Activated CD8-positive, alpha-beta memory T cell treated with anti-CD3 and anti-CD28 coated beads, Interleukin-2, amount 50 U/mL, for 4 hours (primary cell): ENCODE results near the gene UGT1A9.
"Not testable (repeated sequence)": the region's sequence is repeated elsewhere in the genome, so short reads cannot be mapped to it uniquely, and the experiment has no call there.

Experiments used
- DNase-seq: peaks from one replicate; pipeline ENCODE4 v3.0.0-alpha.2; 2020

Gene UGT1A9

GRCh38 chr2:233671290-233672161 is at the start of gene UGT1A9:
TSS of gene UGT1A9 (plus strand) at chr2:233671898. CDS start at chr2:233671935, 37 bp downstream.
- no peak for DNase-seq

- DNase-seq, result no peak
Observed at GRCh38 chr2:233627331-233628025, 44.2 kb upstream of the UGT1A9 start.

GRCh38 chr2:233636306-233636705 is 35.4 kb upstream of the UGT1A9 start, which contains the start of gene UGT1A10:
TSS of gene UGT1A10 (plus strand) at chr2:233636448. CDS start at chr2:233636523, 75 bp downstream.
- not testable (repeated sequence) for DNase-seq

DNA sequence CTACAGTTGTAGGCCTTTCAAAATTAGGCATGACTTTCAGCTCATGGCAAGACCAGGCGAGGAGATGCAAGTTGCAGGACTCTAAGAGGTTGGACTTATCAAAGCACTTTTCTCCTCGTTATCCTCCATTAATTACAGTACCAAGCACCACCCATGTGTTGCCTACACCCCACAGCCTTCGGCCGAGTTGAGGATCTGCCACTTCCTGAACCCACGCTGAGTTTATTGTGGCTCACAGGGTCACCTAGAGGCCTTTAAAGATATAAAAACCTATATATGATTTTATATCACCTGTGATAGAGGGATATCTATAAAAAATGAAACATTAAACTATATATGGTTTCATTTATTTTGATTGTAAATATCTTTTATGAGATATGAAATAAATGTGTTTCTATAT is 32.9 kb upstream of the UGT1A9 start:
- no peak for DNase-seq

- DNase-seq, result no peak
Observed at GRCh38 chr2:233639860-233640259, 31.8 kb upstream of the UGT1A9 start.

DNA sequence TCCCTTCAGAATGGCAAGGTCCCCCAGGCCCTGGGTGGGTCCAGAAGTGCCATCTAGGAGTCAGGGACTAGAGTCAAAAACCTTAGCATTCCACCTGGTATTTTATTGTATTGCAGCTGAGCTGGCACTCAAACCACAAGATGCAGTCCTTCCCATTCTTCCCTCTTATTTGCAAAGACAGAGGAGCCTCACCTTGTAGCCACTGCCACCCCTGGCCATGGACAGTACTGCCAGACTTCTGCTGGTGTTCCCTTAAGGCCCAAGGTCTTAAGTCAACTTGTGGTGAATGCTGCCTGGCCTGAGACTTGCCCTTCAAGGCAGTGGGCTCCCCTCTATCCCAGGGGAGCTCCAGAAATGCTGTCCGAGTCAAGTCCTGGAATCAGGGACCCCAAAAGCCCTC is 28.6 kb upstream of the UGT1A9 start:
- DNase-seq, result no peak

- not testable (repeated sequence) for DNase-seq
Observed at GRCh38 chr2:233646033-233646432, 25.7 kb upstream of the UGT1A9 start.

DNA sequence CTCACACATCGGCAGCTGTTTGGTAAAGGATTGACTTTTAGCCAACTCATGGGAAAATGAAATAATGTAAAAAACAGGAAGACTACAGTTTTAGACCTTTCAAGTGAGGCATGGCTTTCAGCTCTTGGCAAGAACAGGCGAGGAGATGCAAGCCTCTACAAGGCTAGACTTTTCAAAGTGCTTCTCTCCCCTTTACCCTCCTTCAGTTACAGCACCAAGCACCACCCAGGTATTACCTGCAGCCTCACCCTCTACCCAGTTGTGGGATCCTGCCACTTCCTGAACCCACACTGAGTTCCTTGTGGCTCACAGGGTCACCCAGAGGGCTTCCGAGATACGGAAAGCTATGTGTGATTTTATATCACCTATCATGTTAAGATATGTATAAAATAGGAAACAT is 20.7 kb upstream of the UGT1A9 start:
- DNase-seq, result no peak

GRCh38 chr2:233651430-233651829 is 20.3 kb upstream of the UGT1A9 start:
- DNase-seq, result no peak

DNA sequence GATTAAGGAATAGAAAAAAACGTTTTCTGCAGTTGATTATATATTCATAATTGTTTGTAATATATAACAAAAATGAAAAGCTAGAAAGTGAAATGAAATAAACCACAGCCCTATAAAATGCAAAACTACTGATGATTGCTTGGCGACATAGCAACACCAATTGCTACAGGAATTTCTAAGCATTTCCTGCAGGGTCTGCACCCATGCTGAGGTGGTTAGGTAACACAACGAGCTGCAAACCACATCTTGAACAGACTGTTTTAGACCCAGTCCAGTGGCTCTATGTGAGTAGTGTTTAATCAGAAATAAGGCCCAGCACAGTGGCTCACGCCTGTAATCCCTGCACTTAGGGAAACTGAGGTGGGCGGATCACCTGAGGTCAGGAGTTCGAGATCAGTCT is 17.2 kb upstream of the UGT1A9 start:
- no peak for DNase-seq

DNA sequence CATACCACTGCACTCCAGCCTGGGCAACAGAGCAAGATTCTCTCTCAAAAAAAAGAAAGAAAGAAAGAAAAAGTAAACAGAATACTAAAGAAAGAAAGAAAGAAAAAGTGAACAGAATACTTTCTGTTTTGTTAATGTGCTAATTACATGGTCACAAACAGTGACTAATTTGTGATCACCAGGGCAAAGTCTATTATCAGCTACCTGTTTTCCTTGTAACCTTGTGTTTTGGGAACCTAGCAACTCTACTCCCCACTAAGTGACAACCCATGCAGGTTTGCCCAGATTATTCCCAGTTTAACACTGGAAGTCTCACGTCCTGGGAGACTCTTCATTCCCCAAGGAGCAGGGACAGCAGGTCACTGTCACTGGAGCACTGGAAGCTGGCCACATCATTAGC is 16.7 kb upstream of the UGT1A9 start:
- no peak for DNase-seq

GRCh38 chr2:233655943-233656342 is 15.8 kb upstream of the UGT1A9 start:
- not testable (repeated sequence) for DNase-seq

- no peak for DNase-seq
Observed at GRCh38 chr2:233656443-233656842, 15.3 kb upstream of the UGT1A9 start.

DNA sequence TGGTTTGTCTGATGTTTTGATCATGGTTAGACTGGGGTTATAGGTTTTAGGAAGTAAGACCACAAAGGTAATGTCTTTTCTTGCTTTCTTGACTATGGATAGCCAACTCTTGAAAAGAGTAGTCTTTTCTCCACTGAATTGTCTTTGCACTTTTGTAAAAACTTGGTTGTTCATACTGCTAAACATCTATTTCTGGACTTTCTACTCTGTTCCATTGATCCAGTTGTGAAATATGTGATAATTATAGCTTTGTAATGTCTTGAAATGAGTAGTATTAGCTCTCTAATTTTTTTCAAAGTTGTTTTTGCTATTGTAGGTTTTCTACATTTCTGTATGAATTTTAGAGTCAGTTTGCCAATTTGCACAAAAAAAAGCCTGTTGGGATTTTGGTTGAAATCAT is 13.1 kb upstream of the UGT1A9 start:
- DNase-seq, result no peak

- no peak for DNase-seq
Observed at GRCh38 chr2:233663911-233664310, 7.8 kb upstream of the UGT1A9 start.

- DNase-seq, result no peak
Observed at GRCh38 chr2:233668605-233669260, 3.0 kb upstream of the UGT1A9 start.

GRCh38 chr2:233672886-233673285 is 1.2 kb downstream of the UGT1A9 start:
- no peak for DNase-seq

GRCh38 chr2:233673896-233674295 is 2.2 kb downstream of the UGT1A9 start:
- DNase-seq, result no peak

DNA sequence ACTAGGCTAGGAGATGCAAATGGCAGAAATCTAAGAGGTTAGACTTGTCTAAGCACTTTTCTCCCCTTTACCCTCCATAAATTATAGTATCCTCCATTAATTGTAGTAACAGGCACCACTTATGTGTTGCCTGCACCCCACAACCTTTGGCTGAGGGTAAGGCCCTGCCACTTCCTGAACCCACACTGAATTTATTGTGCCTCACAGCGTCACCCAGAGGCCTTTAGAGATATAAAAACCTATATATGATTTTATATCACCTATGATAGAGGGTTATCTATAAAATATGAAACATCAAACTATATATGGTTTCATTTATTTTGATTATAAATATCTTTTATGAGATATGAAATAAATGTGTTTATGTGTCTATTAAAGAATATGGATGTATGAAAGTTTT is 2.6 kb downstream of the UGT1A9 start:
- no peak for DNase-seq

GRCh38 chr2:233674995-233675394 is 3.3 kb downstream of the UGT1A9 start:
- DNase-seq, result no peak

DNA sequence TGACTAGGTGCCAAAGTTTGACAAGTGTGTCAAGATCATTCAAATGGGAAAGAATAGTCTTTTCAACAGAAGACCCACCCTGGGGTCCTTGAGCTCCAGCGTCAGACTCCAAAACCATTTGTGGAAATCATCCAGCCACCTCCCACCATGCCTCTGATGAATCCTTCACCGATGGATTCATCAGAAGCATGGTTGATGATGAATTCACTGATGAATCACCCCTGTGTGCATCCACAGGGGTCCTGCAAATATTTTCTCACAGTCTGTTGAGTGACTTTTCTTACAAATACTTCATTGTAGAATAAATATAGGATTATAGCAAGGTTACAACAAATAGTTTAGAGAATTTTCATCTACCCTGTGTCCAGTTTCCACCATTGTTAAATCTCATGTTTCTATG is 4.3 kb downstream of the UGT1A9 start:
- no peak for DNase-seq

- DNase-seq, result no peak
Observed at GRCh38 chr2:233679196-233679595, 7.5 kb downstream of the UGT1A9 start.

GRCh38 chr2:233680361-233681045 is 8.8 kb downstream of the UGT1A9 start:
- no peak for DNase-seq
